Measurements from ENCODE around the gene RREB1. TPM values are rescaled to one million over a fixed set of nuclear protein-coding genes. Genes with fewer than 3 reads are reported as not detected.

RREB1 gene
- total and polyA plus RNA-seq, 4 donors, result 3.5 to 44.7 (median 17.8) TPM

- 92 to 93% methylated on average over 4 of the region's 4 CpGs for WGBS, 2 donors
- intact Hi-C loops (cut with DNase I), result no loop called here
- no peaks in the 10 kb centered on the region for H3K4me1 ChIP-seq (ENCODE audit: control insufficient read depth in 1 of 2, insufficient read depth in 2 of 2, low read length in 2 of 2)
Measured at GRCh38 chr6:7252390-7252789, 144.6 kb downstream of the RREB1 start.

GRCh38 chr6:7254980-7255835, 147.4 kb downstream of the RREB1 start:
- H3K4me1 ChIP-seq (ENCODE audit: control insufficient read depth in 1 of 2, insufficient read depth in 2 of 2, low read length in 2 of 2), result no peaks in the 10 kb centered on the region
- no peaks in the 10 kb centered on the region for H3K9me3 ChIP-seq (ENCODE audit: control insufficient read depth, low read length)
- H3K27me3 ChIP-seq (ENCODE audit: control insufficient read depth in 1 of 2, insufficient read depth in 2 of 2, low read length in 1 of 2), result no peaks in the 10 kb centered on the region
- 75 to 77% methylated on average over 12 of the region's 12 CpGs for WGBS, 2 donors
- H3K27ac ChIP-seq (ENCODE audit: low read depth in 1 of 2, low read length in 2 of 2), result no peak overlapping the region
- intact Hi-C loops (cut with DNase I), result no loop called here
- no peak overlapping the region for H3K4me3 ChIP-seq (ENCODE audit: low read length in 2 of 2)
- H3K36me3 ChIP-seq (ENCODE audit: control insufficient read depth in 1 of 2, insufficient read depth in 2 of 2, low read length in 1 of 2), result peaks cover 0 to 2% of the 10 kb centered on the region in 2 donors
- ATAC-seq (ENCODE audit: low FRiP score) (no peak), DNase-seq (peak in 1 of 2 donors; percentile 65)

More at GRCh38 chr6:7252390-7252789, 144.6 kb downstream of the RREB1 start:
- Histone ChIP-seq H3K9me3 (ENCODE audit: control insufficient read depth, low read length) (no peaks in the 10 kb centered on the region), H3K36me3 (ENCODE audit: control insufficient read depth in 1 of 2, insufficient read depth in 2 of 2, low read length in 1 of 2) (peaks cover 0 to 7% of the 10 kb centered on the region in 2 donors), H3K27ac (ENCODE audit: low read depth in 1 of 2, low read length in 2 of 2) (no peak overlapping the region), H3K27me3 (ENCODE audit: control insufficient read depth in 1 of 2, insufficient read depth in 2 of 2, low read length in 1 of 2) (no peaks in the 10 kb centered on the region), H3K4me3 (ENCODE audit: low read length in 2 of 2) (no peak overlapping the region)
- ATAC-seq (ENCODE audit: low FRiP score), result peak; percentile 4
- peak; percentile 28 to 60 for DNase-seq

GRCh38 chr6:7255918-7256317, 148.2 kb downstream of the RREB1 start:
- Histone ChIP-seq H3K4me1 (ENCODE audit: control insufficient read depth in 1 of 2, insufficient read depth in 2 of 2, low read length in 2 of 2) (no peaks in the 10 kb centered on the region), H3K27ac (ENCODE audit: low read depth in 1 of 2, low read length in 2 of 2) (no peak overlapping the region), H3K27me3 (ENCODE audit: control insufficient read depth in 1 of 2, insufficient read depth in 2 of 2, low read length in 1 of 2) (no peaks in the 10 kb centered on the region), H3K36me3 (ENCODE audit: control insufficient read depth in 1 of 2, insufficient read depth in 2 of 2, low read length in 1 of 2) (no peaks in the 10 kb centered on the region), H3K4me3 (ENCODE audit: low read length in 2 of 2) (no peak overlapping the region), H3K9me3 (ENCODE audit: control insufficient read depth, low read length) (no peaks in the 10 kb centered on the region)
- ATAC-seq (ENCODE audit: low FRiP score) (no peak), DNase-seq (peak in 1 of 2 donors; percentile 14)
- intact Hi-C loops (cut with DNase I), result no loop called here
- 95 to 97% methylated on average over 5 of the region's 5 CpGs for WGBS, 2 donors

GRCh38 chr6:7256785-7257184, 149.0 kb downstream of the RREB1 start:
- Histone ChIP-seq H3K4me1 (ENCODE audit: control insufficient read depth in 1 of 2, insufficient read depth in 2 of 2, low read length in 2 of 2) (no peaks in the 10 kb centered on the region), H3K36me3 (ENCODE audit: control insufficient read depth in 1 of 2, insufficient read depth in 2 of 2, low read length in 1 of 2) (no peaks in the 10 kb centered on the region), H3K9me3 (ENCODE audit: control insufficient read depth, low read length) (no peaks in the 10 kb centered on the region), H3K4me3 (ENCODE audit: low read length in 2 of 2) (no peak overlapping the region), H3K27ac (ENCODE audit: low read depth in 1 of 2, low read length in 2 of 2) (no peak overlapping the region), H3K27me3 (ENCODE audit: control insufficient read depth in 1 of 2, insufficient read depth in 2 of 2, low read length in 1 of 2) (no peaks in the 10 kb centered on the region)
- ATAC-seq (ENCODE audit: low FRiP score) (no peak), DNase-seq (peak in 1 of 2 donors; percentile 21)
- WGBS, 2 donors, result 93% methylated on average over 4 of the region's 4 CpGs
- intact Hi-C loops (cut with DNase I), result no loop called here

GRCh38 chr6:7257521-7258230, 149.9 kb downstream of the RREB1 start:
- Histone ChIP-seq H3K4me3 (ENCODE audit: low read length in 2 of 2) (no peak overlapping the region), H3K36me3 (ENCODE audit: control insufficient read depth in 1 of 2, insufficient read depth in 2 of 2, low read length in 1 of 2) (no peaks in the 10 kb centered on the region), H3K4me1 (ENCODE audit: control insufficient read depth in 1 of 2, insufficient read depth in 2 of 2, low read length in 2 of 2) (no peaks in the 10 kb centered on the region), H3K27me3 (ENCODE audit: control insufficient read depth in 1 of 2, insufficient read depth in 2 of 2, low read length in 1 of 2) (no peaks in the 10 kb centered on the region), H3K9me3 (ENCODE audit: control insufficient read depth, low read length) (no peaks in the 10 kb centered on the region), H3K27ac (ENCODE audit: low read depth in 1 of 2, low read length in 2 of 2) (no peak overlapping the region)
- intact Hi-C loops (cut with DNase I), result no loop called here
- 92 to 94% methylated on average over 17 to 18 of the region's 18 CpGs for WGBS, 2 donors
- DNase-seq (peak; percentile 37 to 45), ATAC-seq (ENCODE audit: low FRiP score) (no peak)

- intact Hi-C loops (cut with DNase I), result no loop called here
- H3K27ac ChIP-seq (ENCODE audit: low read depth in 1 of 2, low read length in 2 of 2), result no peak overlapping the region
- no peaks in the 10 kb centered on the region for H3K9me3 ChIP-seq (ENCODE audit: control insufficient read depth, low read length)
- ATAC-seq (ENCODE audit: low FRiP score), result no peak
- H3K4me1 ChIP-seq (ENCODE audit: control insufficient read depth in 1 of 2, insufficient read depth in 2 of 2, low read length in 2 of 2), result no peaks in the 10 kb centered on the region
- no peak overlapping the region for H3K4me3 ChIP-seq (ENCODE audit: low read length in 2 of 2)
- WGBS, 2 donors, result 86 to 91% methylated on average over 9 of the region's 9 CpGs
- H3K36me3 ChIP-seq (ENCODE audit: control insufficient read depth in 1 of 2, insufficient read depth in 2 of 2, low read length in 1 of 2), result no peaks in the 10 kb centered on the region
- peak; percentile 21 to 25 for DNase-seq
- no peaks in the 10 kb centered on the region for H3K27me3 ChIP-seq (ENCODE audit: control insufficient read depth in 1 of 2, insufficient read depth in 2 of 2, low read length in 1 of 2)
Measured at GRCh38 chr6:7258231-7258763, 150.5 kb downstream of the RREB1 start.

- peak overlapping the region in 1 of 2 donors; percentile 2 for H3K27ac ChIP-seq (ENCODE audit: low read depth in 1 of 2, low read length in 2 of 2)
- intact Hi-C loops (cut with DNase I), result no loop called here
- ATAC-seq (ENCODE audit: low FRiP score) (no peak), DNase-seq (peak; percentile 34 to 44)
- WGBS, 2 donors, result 51 to 55% methylated on average over 12 to 13 of the region's 13 CpGs
- H3K9me3 ChIP-seq (ENCODE audit: control insufficient read depth, low read length), result no peaks in the 10 kb centered on the region
- H3K4me3 ChIP-seq (ENCODE audit: low read length in 2 of 2), result peak overlapping the region; percentile 1 to 37
- no peaks in the 10 kb centered on the region for H3K27me3 ChIP-seq (ENCODE audit: control insufficient read depth in 1 of 2, insufficient read depth in 2 of 2, low read length in 1 of 2)
- no peaks in the 10 kb centered on the region for H3K4me1 ChIP-seq (ENCODE audit: control insufficient read depth in 1 of 2, insufficient read depth in 2 of 2, low read length in 2 of 2)
- H3K36me3 ChIP-seq (ENCODE audit: control insufficient read depth in 1 of 2, insufficient read depth in 2 of 2, low read length in 1 of 2), result no peaks in the 10 kb centered on the region
Measured at GRCh38 chr6:7260291-7261031, 152.7 kb downstream of the RREB1 start.

GRCh38 chr6:7261032-7261841, 153.5 kb downstream of the RREB1 start:
- Histone ChIP-seq H3K27me3 (ENCODE audit: control insufficient read depth in 1 of 2, insufficient read depth in 2 of 2, low read length in 1 of 2) (no peaks in the 10 kb centered on the region), H3K4me3 (ENCODE audit: low read length in 2 of 2) (peak overlapping the region; percentile 1 to 37), H3K36me3 (ENCODE audit: control insufficient read depth in 1 of 2, insufficient read depth in 2 of 2, low read length in 1 of 2) (no peaks in the 10 kb centered on the region), H3K9me3 (ENCODE audit: control insufficient read depth, low read length) (peaks cover 1% of the 10 kb centered on the region), H3K27ac (ENCODE audit: low read depth in 1 of 2, low read length in 2 of 2) (peak overlapping the region in 1 of 2 donors; percentile 2), H3K4me1 (ENCODE audit: control insufficient read depth in 1 of 2, insufficient read depth in 2 of 2, low read length in 2 of 2) (no peaks in the 10 kb centered on the region)
- DNase-seq (peak; percentile 91 to 92), ATAC-seq (ENCODE audit: low FRiP score) (peak; percentile 94)
- intact Hi-C loops (cut with DNase I), result no loop called here
- 2% methylated on average over 42 to 43 of the region's 43 CpGs for WGBS, 2 donors

Data from aorta (tissue), 5 donors.